ENCODE measurements around the gene RNF13.
"Not testable (repeated sequence)": the region's sequence is repeated elsewhere in the genome, so short reads cannot be mapped to it uniquely, and the experiment has no call there.

The RNF13 gene

DNA sequence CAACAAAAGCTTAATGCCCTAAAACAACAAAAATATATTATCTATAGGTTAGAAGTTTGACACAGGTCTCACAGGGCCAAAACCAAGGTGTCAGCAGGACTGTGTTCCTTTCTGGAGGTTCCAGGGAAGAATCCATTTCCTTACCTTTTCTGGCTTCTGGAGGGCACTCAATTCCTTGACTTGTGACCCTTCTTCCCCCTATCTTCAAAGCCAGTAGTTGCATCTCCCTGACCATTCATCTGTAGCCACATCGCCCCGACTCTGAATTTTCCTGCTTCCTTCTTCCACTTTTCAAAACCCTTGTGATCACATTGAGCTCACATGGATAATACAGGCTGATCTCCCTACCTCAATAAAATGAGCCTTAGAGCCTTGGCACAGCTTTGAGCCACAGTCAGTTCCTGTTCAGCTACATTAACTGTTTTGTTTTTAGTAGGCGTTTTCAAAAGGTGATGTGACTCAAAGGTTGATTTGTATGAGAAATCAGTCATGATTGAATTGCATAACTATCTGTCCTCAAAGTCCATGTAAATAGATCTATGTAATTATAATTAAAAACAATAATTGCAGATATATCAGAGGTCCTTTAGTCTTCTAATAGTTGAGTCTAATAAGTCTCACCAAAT, 145.3 kb downstream of the RNF13 start:
- DNase-seq = no peak

DNA sequence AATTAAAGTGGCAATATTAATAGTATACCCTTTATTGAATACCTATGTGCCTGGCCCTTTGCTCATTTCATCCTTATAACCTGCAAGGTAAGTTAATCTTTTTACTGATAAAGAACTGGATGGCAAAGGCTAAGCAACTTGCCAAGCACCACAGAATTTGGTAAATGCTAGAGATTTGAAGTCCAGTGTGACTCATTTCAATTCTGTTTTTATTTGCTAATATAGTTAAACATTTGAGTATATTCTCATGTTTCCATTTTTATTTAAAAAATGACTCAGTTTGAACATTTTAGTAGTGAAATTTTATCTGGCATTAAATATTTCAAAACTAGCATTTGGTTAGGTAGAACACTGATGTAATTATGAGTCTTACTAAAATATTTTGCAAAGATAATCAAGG, 146.4 kb downstream of the RNF13 start:
- DNase-seq = no peak

DNA sequence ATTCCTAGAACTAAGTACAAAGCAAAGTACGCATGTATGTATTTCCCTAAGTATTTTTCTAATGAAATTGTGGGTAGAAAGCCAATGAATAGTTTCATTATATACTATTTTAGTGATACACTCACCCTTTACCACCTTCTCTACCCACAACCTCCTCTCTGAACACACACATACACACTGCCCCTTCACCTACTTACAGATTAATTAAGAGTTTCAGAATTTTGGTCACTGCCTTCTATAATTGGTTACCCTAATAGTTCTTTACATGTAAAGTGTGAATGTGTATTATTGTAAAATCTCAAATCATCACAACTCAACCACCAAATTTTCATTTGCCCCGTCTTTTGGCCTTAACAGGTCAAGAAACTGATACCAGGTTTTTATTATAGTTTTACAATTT, 150.5 kb downstream of the RNF13 start:
- DNase-seq = no peak

DNA sequence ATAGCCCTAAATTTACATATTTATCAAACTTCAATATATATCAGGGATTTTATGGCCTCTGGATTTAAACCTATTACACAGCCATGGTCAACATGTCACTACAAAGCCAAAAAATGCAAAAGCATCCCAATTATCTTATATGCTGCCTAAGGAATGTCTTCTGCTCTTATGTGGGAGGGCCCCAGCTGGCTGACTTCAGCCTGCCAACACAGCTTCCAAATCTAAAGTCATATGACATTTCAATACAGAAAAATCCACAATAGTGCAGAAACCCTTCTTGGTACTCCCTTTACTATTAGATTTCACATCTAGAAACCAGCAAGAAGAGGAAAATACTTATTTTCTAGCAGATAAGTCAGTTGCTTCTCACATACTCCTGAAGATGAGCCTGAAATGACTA, 151.3 kb downstream of the RNF13 start:
- no peak for DNase-seq

DNA sequence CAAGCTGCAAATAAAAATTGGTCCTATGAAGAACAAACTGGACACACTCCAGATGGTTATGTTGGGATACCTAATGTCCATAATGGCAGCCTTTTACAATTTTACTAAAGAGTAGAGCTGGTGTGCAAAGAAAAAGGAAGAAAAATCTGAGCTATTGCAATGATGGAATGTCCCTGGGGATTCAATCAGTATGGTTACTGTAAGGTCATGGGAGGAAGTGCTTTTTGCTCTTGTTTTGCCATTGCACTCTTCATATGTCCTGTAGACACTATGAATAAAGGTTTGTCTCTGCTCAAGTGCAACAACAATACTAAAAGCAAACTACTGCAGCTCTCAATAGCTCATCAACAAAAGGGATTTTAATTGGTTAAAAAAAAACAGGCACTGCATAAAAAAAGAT, 152.3 kb downstream of the RNF13 start:
- peak; percentile 60 to 75 (median 70) for DNase-seq

DNA sequence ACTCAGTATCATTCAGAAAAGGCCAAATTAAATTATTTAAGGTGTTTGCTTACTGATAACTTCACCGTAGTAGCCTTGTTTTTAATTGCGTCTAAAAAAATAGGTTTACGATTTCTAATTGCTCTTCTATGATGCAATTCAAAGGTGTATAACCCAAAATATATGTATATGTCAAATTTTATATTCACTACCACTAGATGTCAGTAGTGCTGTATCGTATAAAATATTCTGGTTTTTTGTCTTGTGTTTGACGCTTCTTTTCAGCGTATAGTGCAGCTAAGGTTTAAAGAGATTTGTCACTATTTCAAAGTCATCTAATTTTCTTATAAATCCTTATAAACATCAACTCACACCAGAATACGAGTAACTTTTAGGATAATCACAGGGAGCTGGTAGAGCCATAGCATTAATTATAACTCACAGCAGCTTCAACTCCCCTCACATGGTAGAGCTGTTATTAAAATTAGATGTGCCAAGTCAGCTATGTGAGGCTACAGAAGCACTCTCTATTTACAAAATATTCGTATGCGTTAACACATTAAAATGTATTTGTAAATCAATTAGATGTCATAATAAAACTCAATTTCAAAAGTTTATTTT, 154.2 kb downstream of the RNF13 start:
- DNase-seq = peak; percentile 14 to 73 (median 69)

DNA sequence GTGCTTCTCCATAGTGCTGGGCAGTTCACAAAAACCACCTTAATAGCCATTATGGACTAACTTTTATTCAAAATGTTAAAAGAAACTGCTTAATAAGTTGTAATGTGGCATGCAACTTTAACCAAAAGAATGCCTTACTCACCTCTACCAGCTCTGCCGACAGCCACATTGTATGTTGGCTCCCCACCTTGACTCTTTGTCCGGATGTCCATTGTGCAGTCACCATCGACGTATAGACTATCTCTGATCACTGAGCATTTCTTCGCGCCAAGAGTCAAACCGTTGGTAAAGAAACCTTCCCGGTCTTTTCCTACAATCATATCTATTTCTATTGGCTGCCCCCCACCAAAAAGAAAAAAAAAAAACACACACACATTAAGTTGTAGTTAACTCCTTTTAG, 155.2 kb downstream of the RNF13 start:
- no peak for DNase-seq

DNA sequence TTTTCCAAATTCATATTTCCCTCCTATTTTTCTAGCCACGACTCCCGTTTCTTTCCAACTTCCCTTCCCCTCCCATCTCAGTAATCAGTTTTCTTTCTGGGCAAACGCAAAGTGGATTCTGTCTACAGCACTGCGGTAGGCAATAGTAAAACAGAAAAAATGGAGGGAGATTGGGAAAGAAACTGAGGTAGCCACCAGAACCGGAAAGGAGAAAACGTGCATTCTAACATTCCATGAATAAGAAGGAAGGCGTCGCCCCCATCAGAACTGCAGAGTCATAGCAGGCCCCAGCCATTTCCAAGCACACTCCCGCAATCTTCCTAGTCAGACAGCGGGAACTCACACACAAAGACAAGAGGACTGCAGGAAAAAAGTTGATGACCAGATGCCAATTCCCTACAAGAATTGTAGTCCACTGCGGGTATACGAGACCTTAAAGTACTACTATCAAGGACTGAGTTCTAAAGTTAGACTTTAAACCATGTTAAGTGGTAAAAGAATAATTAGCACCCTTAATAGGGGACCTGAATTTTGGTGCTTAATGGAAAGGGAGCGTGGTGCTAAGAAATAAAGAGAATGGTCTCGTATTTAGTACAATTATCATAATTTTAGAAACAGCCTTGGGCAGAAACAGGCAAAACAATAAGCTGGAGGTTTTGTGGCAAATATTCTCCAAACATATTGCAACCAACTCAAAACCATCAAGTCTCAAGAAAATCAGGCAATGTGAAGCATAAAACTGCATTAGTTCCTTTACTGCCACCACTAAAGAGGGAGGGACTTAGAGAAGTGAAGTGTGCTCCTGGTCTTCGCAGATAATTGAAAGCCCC, 156.3 kb downstream of the RNF13 start:
- no peak for DNase-seq

DNA sequence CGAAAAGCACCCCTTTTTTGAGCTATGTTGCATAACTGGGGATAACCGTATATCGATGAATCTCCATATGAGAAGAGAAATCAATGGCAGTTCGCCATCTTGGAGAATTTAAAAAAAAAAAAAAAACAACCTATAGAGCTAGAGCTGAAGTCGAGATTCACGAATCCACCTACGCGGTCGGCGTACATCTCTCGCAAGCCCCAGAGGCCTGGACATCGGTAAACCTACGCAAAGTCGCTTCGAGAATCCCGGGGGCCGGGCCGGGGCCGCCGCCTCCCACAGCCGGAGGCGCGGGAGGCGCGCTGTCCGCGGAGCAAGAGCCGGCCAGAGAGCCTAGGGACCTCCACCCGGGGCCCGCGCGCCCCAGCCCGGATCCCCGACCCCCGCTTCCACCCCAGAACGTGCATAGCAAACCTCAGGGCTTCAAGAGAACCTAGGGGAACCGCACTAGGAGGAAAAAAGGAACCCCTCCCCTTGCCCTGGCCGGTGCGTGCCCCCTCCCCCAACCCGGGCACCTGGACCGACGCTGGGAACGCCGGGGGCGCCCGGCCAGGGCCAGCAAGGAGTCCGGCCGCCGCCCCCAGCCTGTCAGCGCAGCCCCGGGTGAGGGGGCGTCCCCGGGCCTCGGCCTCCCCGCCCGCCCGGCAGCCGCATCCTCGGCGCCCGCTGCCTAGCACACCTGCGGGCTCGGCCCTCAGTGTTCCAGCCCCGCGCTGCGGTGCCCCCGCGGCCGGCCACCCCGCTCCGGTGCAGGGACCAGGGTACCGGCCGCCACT, 157.1 kb downstream of the RNF13 start:
- peak; percentile 62 to 73 (median 68) for DNase-seq

DNA sequence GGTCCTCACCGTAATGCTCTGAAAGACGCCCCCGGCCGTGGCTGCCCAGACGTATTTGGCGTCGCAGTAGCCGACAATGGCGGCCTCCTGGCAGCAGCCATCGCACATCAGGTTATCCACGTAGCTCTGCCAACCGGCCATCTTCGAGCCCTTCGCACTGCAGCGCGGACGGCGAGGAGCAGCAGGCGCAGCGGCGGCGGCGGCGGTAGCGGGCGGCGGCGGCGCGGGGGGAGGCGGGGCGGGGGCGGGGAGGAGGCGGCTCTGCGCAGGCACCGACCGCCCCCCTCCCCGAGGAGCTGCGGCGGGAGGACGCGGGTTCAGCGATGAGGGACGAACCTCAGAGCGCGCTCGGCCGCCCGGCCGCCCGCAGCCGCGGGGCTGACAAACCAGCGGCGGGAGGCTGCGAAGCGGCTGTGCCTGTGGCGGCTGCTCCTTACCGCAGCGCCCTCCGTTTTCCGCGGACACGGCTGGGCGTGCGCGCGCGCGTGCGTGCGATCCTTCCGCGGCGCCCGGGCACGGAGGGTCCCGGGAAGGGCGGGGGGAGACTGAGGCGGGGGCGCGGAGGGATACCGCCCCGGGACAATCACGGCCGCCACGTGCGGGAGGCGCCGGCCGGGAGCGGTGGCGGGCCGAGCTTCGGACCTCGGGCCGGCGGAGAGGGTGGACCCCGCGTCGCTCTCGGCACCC, 157.8 kb downstream of the RNF13 start, which contains the start of gene PFN2:
PFN2 (minus strand) TSS at position 180 of the 687 bp plus-strand sequence; CDS start at position 141, 39 bp downstream.
- DNase-seq = peak; percentile 20 to 54 (median 40)

DNA sequence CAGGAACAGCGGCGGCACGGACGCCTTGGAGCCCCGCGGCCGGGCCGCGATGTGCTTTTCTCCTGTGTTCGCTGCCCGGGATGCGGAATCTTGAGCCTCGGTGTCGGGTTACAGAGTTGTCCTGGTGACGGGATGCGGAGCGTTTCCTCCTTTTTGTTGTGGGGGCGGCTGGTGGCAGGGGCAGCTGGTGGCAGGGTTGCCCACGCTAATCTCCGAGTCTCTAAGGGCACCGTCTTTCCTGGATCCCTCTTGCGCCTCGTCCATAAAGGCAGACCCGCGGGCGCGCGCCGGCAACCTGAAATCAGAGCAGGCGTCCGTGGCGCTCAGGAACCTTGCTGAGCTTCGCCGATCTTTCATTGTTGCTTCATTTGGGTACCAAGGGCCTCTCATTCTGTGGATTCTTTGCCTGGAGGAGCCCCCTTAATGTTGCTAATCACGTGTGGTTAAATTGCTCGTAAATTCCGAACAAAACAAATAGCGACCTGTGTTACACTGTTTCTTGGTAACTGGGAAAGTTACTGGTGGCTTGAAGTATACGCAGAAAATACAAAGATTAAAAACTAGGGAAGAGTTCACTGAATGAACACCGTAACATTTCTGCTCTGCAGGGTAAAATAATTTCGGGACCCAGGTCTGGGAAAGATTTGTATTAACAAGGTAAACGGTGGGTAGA, 158.5 kb downstream of the RNF13 start:
- DNase-seq = peak; percentile 29 to 62 (median 52)

DNA sequence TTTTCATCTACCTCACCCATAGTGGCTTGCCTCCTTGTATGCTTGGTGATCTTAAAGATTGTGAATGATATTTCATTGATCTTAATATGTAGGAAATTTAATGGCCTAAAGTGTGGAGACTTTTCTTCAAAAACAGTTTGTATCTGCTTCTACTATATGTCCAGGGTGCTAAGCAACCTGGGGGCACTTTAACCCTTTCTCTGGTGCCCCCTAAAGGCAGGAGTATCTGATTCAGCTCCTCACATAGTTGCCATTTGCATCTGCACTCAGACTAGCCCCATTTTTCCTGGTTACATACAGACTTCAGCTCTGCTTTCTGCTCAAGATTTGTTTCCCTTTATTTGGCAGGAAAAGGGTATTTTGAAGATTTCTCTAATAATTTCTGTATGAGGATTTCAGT, 162.9 kb downstream of the RNF13 start:
- no peak for DNase-seq

DNA sequence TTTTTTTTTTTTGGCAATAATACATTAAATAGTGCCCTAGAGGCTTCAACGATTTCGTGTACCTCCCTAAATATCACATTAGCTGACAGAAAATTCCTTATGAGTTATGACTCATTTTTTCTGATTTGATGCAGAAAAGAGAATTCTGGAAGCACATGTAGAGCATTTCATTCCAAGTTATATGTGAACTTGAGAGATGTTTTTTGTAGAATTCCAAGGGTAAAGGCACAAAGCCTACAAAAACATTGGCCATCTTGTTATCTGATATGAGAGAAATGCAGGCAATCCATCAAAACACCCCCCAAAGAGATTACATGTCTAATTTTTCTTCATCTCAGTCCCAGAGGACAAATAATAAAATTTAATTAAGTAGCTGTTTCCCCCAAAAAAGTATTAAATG, 164.4 kb downstream of the RNF13 start:
- no peak for DNase-seq

DNA sequence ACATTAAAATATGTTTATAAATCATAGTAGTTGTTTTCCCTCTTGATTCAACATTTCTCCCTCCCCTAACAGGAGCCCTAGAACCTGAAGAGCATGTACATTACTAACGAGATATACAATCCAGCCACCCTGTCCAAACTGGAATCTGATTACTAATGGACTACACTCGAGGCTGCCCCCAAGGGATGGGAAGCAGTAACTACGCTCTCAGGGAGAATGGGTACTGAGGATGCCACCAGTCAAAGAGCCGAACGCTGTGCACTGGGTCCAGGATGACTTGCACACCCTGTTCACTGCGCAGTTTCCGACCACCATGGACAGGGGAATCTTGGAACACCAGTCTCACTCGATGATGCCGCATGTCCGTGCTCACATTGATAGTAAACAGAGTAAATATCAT, 169.0 kb downstream of the RNF13 start:
- DNase-seq = not testable (repeated sequence)

DNA sequence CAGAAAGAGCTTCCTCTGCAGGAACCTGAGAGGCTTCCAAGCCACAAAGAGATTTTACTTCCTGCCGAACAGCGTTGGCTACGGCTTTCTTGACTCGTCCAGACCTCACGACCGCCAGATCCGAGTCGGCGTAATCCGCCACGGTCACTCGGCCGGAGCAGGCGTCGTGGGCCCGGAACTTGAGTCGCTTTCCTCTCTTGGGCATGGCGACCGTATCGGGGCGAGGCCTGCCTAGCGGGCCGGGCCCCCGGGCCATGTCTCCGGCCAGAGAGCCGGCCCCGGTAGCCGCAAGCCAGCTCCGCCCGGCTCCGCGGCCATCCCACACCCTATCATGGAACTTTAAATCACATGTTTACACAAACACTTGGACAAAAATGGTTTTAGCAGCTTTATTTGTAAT, 170.0 kb downstream of the RNF13 start:
- DNase-seq = not testable (repeated sequence)

DNA sequence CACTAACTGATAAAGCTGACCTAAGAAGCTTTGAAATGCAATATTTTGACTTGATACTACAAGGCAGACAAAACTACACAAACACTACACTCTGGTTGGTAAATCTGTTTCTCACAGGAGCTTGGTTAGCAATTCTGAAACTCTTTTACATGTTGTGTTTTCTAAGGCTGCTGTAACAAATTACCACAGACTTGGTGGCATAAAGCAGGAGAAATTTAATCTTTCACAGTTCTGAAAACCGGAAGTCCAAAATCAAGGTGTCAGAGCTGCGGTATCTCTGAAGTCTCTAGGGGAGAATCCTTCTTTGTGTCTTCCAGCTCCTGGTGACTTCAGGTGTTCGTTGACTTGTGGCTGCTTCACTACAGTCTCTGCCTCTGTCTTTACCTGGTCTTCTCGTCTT, 170.6 kb downstream of the RNF13 start:
- no peak for DNase-seq

DNA sequence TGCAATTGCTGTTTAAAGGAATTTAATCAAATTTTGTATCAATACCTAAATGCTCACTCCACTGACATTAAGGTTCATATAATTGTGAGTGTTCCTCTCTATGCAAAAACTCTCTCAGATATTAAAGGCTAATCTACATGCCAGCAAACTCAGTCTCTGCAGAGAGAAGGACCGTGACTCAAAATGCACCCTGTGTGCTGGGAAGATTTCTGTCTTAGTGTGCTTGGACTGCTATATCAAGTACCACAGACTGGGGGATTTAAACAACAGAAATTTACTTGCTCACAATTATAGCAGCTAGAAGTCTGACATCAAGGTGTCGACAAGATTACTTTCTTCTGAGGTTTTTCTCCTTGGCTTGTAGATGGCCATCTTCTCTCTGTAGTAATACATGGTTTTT, 176.3 kb downstream of the RNF13 start:
- DNase-seq = no peak

DNA sequence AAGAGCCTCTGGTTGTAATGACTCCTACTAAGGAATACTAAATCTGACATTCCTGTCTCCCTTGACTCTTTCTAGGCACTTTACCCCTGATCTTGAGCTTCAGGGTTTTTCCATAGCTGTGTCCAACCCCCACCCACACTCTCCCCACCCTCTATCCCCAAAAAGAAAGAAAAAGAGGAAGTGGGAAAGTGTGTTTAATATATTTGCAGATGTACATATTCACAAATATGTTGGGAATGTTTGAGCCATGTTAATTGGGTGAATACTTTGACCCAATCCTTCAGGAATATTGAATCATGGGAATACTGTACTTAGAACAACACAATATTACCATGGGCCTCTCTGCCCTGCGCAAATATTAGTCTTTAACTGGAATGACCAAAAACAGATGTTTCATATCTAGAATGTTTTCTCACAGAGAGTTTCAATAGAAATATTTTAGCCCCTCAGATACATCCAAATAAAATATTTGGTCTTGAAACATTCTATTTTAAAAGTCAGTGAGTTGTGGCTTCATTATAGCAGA, 177.5 kb downstream of the RNF13 start:
- DNase-seq = no peak

DNA sequence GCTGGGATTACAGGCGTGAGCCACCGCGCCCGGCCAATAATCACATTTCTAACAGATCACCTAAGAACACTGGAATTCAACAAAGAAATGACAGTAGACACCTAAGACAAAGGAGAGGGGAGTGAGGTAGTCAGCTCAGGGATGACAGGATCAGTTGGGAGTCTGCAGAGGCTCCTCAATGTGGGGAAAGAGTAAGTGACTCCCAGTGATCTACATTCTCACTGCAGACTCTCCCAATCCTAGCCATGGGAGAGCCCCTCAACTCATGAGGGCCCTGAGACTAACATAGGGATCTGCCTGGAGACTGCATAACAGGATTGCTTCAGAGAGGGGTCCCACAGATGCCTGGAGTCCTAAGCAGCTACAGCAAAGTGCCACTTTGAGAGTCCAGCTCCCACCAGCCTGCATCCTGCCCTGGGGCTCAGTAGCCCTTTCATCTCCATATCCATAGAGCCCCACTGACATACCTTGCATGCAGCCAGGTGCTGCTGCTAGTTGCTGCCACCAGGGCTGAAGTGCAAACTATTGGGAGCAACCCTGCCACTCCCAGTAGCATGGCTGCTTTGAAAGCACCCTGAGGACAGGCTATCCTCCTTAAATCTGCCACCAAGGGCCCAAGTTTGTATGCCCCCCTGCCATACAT, 179.5 kb downstream of the RNF13 start:
- DNase-seq = no peak

DNA sequence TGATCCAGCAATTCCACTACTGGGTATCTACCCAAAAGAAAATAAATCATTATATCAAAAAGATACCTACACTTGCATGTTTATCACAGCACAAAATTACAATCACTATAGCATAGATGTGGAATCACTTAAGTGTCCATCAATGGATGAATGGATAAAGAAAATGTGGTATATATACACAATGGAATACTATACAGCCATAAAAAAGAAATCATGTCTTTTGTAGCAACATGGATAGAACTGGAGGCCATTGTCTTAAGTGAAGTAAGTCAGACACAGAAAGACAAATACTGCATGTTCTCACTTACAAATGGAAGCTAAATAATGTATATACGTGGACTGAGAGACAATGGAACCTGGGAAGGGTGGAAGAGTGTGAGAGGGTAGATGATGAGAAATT, 185.9 kb downstream of the RNF13 start:
- no peak for DNase-seq

DNA sequence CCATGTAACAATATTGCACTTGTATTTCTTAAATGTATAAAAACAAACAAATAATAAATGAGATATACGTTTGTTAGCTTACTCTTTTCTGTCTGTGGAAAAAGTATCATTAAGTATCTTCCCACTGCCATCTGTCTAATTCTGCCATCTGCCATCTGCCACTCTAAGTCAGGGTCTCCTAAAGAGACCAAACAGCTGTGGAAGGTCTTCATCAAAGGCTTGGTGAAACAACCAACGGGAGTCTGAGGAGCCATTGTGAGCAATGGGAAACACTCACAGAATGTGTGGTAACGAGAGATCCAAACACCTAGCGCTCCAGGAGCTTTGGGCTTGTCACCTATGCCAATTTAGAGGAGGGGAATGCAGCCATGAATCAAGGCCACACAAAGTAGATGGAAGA, 186.4 kb downstream of the RNF13 start:
- no peak for DNase-seq

Measured in suppressor macrophage treated with lipopolysaccharide for 1 hour (primary cell).